HepG2 (cell line): Measurements from ENCODE around the gene TOB2. TPM values are rescaled to one million over a fixed set of nuclear protein-coding genes. Genes with fewer than 3 reads are reported as not detected.

ENCODE experiments used
- ATAC-seq: fragments of 200-7000 bp; cut with Tn5 transposase; 3 replicates; pipeline ENCODE4 v1.9.1; 2020; ENCODE audit warnings: mild to moderate bottlenecking, moderate library complexity
- BruUV-seq: library from RNA; stranded (reverse); fragments of 400-500 nt; replicated peaks from 2 replicates; lab custom pipeline; 2021; lab: Mats Ljungman, UMichigan
- CTCF ChIA-PET: fragments of 300-600 bp; formaldehyde crosslinking; extraction: SDS; loops from one replicate; lab custom pipeline; 2021; ENCODE audit warnings: low total read pairs, inconsistent platforms, low intra/inter-chr PET ratio; lab: Yijun Ruan, JAX
- POLR2A ChIA-PET: fragments of 350-600 bp; sonication (Branson Sonifier 250); formaldehyde crosslinking; loops from one replicate; lab custom pipeline; 2020; ENCODE audit warnings: antibody characterized with exemption, inconsistent platforms; lab: Yijun Ruan, JAX
- DNase-seq: peaks from one replicate; pipeline ENCODE4 v3.0.0-alpha.2; 2015; ENCODE audit warnings: low spot score
- FAIRE-seq: peaks from 3 replicates; lab custom pipeline; 2011; peaks lifted over from hg19 to GRCh38; lab: Jason Lieb, UNC
- H2AFZ ChIP-seq: one replicate; pipeline ENCODE4 v1.6.1; 2011; ENCODE audit warnings: low read length, inconsistent platforms
- H3K27ac ChIP-seq: fragments of 300-600 bp; 3 replicates; pipeline ENCODE4 v1.8.0; 2011; ENCODE audit warnings: mixed run types, mild to moderate bottlenecking, mixed read lengths, low read length, inconsistent platforms; ENCODE audit not compliant: insufficient read depth; ENCODE audit errors: extremely low read length
- H3K27me3 ChIP-seq, 2 experiments: fragments of 200-600 bp in 1 of 2; 2 replicates in 1 of 2; 3 replicates in 1 of 2; pipeline versions ENCODE4 v1.6.0 to v1.8.0; 2011; ENCODE audit warnings: low read length in 2 of 2, mild to moderate bottlenecking in 2 of 2, moderate library complexity in 2 of 2, inconsistent platforms in 1 of 2; ENCODE audit not compliant: insufficient read depth in 2 of 2, control insufficient read depth in 1 of 2
- H3K36me3 ChIP-seq, 2 experiments: fragments of 200-600 bp in 1 of 2; replicated peaks in 1 of 2; 2 replicates in 1 of 2; 3 replicates in 1 of 2; pipeline versions ENCODE4 v1.5.1 to v1.8.0; 2011; ENCODE audit warnings: low read length in 2 of 2, inconsistent platforms in 1 of 2; ENCODE audit not compliant: insufficient read depth in 2 of 2, control insufficient read depth in 1 of 2
- H3K4me1 ChIP-seq: 2 replicates; pipeline ENCODE4 v1.5.1; 2012; ENCODE audit warnings: low read length, inconsistent platforms; ENCODE audit not compliant: insufficient read depth
- H3K4me2 ChIP-seq: 2 replicates; pipeline ENCODE4 v1.6.0; 2011; ENCODE audit warnings: low read depth, low read length, inconsistent platforms
- H3K4me3 ChIP-seq, 3 experiments: fragments of 200-600 bp in 1 of 3; sonication (generic), shearing (Covaris generic) in 1 of 3; replicated peaks in 1 of 3; 2 replicates each; pipeline ENCODE4 v1.5.1; 2011 to 2016; ENCODE audit warnings: low read length in 3 of 3, inconsistent platforms in 2 of 3, low read depth in 2 of 3, mild to moderate bottlenecking in 2 of 3, control low read depth in 1 of 3, mixed read lengths in 1 of 3; ENCODE audit not compliant: insufficient read depth in 1 of 3
- H3K79me2 ChIP-seq: one replicate; pipeline ENCODE4 v1.6.1; 2011; ENCODE audit warnings: low read length, inconsistent platforms; ENCODE audit not compliant: insufficient read depth
- H3K9ac ChIP-seq: 2 replicates; pipeline ENCODE4 v1.6.0; 2011; ENCODE audit warnings: mild to moderate bottlenecking, low read depth, low read length, inconsistent platforms; ENCODE audit not compliant: insufficient read depth
- H3K9me3 ChIP-seq: 2 replicates; pipeline ENCODE4 v1.5.1; 2012; ENCODE audit warnings: mild to moderate bottlenecking, low read length
- H4K20me1 ChIP-seq: 2 replicates; pipeline ENCODE4 v1.6.0; 2011; ENCODE audit warnings: inconsistent platforms, mild to moderate bottlenecking, low read length, moderate library complexity; ENCODE audit not compliant: insufficient read depth
- BATF2 ChIP-seq: sonication (generic); formaldehyde crosslinking; IDR thresholded peaks from 2 replicates; pipeline ENCODE4 v1.8.0; 2022; ENCODE audit warnings: mild to moderate bottlenecking, missing genetic modification reagents, moderate library complexity
- WGBS: methylation state at CpG from one replicate; pipeline ENCODE4 v1.1.6; 2017; ENCODE audit warnings: low lambda C conversion rate; 5-methylcytosine and 5-hydroxymethylcytosine counted together
- in situ Hi-C: cut with HindIII; loops from 2 replicates; pipeline ENCODE4 v1.10.0; 2017; ENCODE audit warnings: low pct_unique_long_range_greater_than_20kb; ENCODE audit not compliant: extremely low pct_ligation_motif_present
- intact Hi-C: fragments of 100-400 bp; cut with micrococcal nuclease; formaldehyde crosslinking; loops from one replicate; pipeline ENCODE4 v1.10.0; 2022; ENCODE audit not compliant: unreplicated experiment
- polyA plus RNA-seq, 8 experiments: library from polyadenylated mRNA; depleted of rRNA in 3 of 8; stranded (reverse) in 7 of 8; unstranded in 1 of 8; fragments of >200 nt; fragmentation: Illumina TruSeq in 4 of 8; extraction: Trizol in 4 of 8; gene quantifications; 2 replicates each; pipeline versions ENCODE4 v1.2.1 to v1.2.3, GENCODE V29; 2011 to 2016; ENCODE audit warnings: low read depth in 4 of 8, missing spikeins in 1 of 8, mixed read lengths in 1 of 8; ENCODE audit not compliant: insufficient read depth in 1 of 8
- total RNA-seq, 5 experiments: library from RNA; depleted of rRNA; stranded (reverse); fragments of >200 nt; fragmentation: Illumina TruSeq; extraction: Trizol; gene quantifications; 2 replicates each; pipeline ENCODE4 v1.2.3, GENCODE V29; 2016; ENCODE audit warnings: low read depth in 1 of 5
- TF ChIP-seq, protein P1 (sequence below): sonication (generic); formaldehyde crosslinking; IDR thresholded peaks from 2 replicates; pipeline ENCODE4 v1.5.0; 2020; ENCODE audit warnings: mild to moderate bottlenecking, missing genetic modification reagents

Gene TOB2
- total and polyA plus RNA-seq, 2 of the 13 experiments (the other 11 are each of a cell fraction or from before 2014, with no cell fraction given) = 12.2 to 13.7 TPM

DNA sequence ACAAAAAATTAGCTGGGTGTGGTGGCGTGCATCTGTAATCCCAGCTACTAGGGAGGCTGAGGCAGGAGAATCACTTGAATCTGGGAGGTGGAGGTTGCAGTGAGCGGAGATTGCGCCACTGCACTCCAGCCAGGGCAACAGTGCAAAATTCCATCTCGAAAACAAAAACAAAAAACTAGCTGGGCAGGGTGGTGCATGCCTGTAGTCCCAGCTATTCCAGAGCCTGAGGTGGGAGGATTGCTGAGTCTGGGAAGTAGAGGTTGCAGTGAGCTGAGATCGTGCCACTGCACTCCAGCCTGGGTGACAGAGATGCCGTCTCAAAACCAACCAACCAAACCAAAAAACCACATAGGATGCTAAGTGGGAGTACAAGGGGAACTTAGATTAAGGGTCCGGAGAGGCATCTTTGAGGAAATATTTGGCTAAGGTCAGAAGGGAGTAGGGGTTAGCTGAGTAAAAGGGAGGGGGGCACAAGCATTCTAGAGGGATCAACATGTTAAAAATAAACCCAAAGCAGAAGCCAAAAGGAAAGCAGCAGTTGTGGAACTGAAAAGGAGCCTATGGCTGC lies 11.6 kb upstream of the TOB2 start:
- no peak overlapping the region for H3K4me2 ChIP-seq
- H3K27ac ChIP-seq = no peak overlapping the region
- DNase-seq (no peak), FAIRE-seq (no peak), ATAC-seq (no peak)
- no peak overlapping the region for H2AFZ ChIP-seq
- in situ Hi-C loops (no loop called here), intact Hi-C loops (no loop called here)
- no peaks in the 10 kb centered on the region for H3K27me3 ChIP-seq
- no peaks in the 10 kb centered on the region for H3K79me2 ChIP-seq
- H3K9me3 ChIP-seq = no peaks in the 10 kb centered on the region
- no peak overlapping the region for H3K9ac ChIP-seq
- H3K4me3 ChIP-seq = no peak overlapping the region
- H3K36me3 ChIP-seq = peaks cover 11 to 29% of the 10 kb centered on the region in 2 experiments
- CTCF ChIA-PET = no interaction called here
- H4K20me1 ChIP-seq = no peaks in the 10 kb centered on the region
- POLR2A ChIA-PET = interaction anchor here (5.0 to 6.9 kb wide), 2 partner anchors 10 to 12 kb away, joined by 21 to 44 read pairs; partner anchors contain the start of genes ACO2, PHF5A and TOB2
- peaks cover 25% of the 10 kb centered on the region for H3K4me1 ChIP-seq
- no peak for TF ChIP-seq BATF2 (CRISPR knock-in tag)
- TF ChIP-seq, protein P1, sequence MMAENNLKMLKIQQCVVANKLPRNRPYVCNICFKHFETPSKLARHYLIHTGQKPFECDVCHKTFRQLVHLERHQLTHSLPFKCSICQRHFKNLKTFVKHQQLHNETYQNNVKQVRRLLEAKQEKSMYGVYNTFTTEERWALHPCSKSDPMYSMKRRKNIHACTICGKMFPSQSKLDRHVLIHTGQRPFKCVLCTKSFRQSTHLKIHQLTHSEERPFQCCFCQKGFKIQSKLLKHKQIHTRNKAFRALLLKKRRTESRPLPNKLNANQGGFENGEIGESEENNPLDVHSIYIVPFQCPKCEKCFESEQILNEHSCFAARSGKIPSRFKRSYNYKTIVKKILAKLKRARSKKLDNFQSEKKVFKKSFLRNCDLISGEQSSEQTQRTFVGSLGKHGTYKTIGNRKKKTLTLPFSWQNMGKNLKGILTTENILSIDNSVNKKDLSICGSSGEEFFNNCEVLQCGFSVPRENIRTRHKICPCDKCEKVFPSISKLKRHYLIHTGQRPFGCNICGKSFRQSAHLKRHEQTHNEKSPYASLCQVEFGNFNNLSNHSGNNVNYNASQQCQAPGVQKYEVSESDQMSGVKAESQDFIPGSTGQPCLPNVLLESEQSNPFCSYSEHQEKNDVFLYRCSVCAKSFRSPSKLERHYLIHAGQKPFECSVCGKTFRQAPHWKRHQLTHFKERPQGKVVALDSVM (CRISPR knock-in tag) = 0 out of 2 replicates have a peak, but pooled peaks have one; percentile 38
- WGBS = 96% methylated on average over 7 of the region's 7 CpGs
- BruUV-seq = no TSS peak
